ENCODE results near the gene MAP1LC3A. TPM values are rescaled to one million over a fixed set of nuclear protein-coding genes. Genes with fewer than 3 reads are reported as not detected.

Gene MAP1LC3A
- polyA plus RNA-seq (2013, experiment 1 of 2): 10.4 TPM
- polyA plus RNA-seq (2013, experiment 2 of 2): 10.7 TPM

DNA sequence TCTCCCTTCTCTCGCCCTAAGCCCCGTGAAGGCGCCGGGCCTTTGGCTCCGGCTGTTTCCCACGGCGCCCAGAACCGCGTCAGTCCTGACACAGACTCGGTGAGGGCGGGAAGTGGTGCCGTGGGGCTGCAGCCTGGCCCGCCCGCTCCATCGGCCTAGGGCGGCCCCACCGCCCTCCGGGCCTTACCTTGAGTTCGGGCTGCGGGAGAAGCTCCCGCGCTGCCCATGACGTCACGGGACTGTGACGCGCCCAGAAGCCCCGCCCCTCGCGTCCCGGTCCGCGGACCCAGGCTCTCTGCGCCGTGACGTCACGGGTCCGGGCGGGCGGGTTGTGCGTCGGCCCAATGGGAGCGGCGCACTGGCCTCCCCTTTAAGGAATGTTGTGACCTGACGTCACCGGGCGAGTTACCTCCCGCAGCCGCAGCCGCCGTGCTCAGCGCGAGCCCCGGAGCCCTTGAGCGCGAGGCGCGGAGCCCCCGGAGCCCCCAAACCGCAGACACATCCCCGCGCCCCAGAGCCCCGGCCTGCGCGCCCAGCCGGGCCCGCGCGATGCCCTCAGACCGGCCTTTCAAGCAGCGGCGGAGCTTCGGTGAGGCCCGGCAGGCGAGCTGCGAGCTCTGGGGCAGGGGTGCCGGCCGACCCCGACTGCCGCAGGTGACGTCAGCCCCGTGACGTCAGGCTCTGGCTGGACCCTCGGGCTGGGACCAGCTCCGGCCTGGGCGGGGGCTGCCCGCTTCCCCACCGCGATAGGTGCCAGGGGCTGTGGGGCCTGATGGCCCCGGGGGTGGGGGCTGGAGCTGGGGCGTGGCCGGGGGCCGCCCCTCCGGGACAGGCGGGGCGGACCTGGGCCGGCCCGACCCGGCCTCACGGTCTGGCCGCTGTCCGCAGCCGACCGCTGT is at the start of gene MAP1LC3A:
TSS of gene MAP1LC3A (plus strand) at position 399 of the 899 bp plus-strand sequence. CDS start at position 550, 151 bp downstream.
- Histone ChIP-seq H2AFZ (ENCODE audit: low read length) (no peak within 1 kb of the TSS), H3K36me3 (replicated peaks in 1 of 2; ENCODE audit: control insufficient read depth in 2 of 2, insufficient read depth in 2 of 2, low read length in 2 of 2) (peaks cover 1 to 30% of the 10 kb centered on the region in 2 donors), H3K23ac (ENCODE audit: low read depth, low read length, poor library complexity) (peak within 1 kb of the TSS; percentile 89), H3K4me2 (ENCODE audit: insufficient read depth, low read length, poor library complexity, severe bottlenecking) (peak within 1 kb of the TSS; percentile 77), H3K27me3 (ENCODE audit: control insufficient read depth in 3 of 3, insufficient read depth in 3 of 3, low read depth in 1 of 3, low read length in 3 of 3) (no peaks in the 10 kb centered on the region), H3K4ac (ENCODE audit: low read length) (no peak within 1 kb of the TSS), H3K27ac (replicated peaks; ENCODE audit: low read length) (no peak within 1 kb of the TSS), H3K14ac (ENCODE audit: low read length) (no peak within 1 kb of the TSS), H3K4me3 (ENCODE audit: low read length in 2 of 2) (peak within 1 kb of the TSS in 1 of 2 donors; percentile 84), H3K4me1 (ENCODE audit: control insufficient read depth in 2 of 2, insufficient read depth in 1 of 2, low read depth in 1 of 2, low read length in 2 of 2) (peaks cover 0 to 2% of the 10 kb centered on the region in 2 donors), H2BK12ac (ENCODE audit: low read length) (no peak within 1 kb of the TSS), H2BK120ac (ENCODE audit: low read depth, low read length) (no peak within 1 kb of the TSS), H3K18ac (ENCODE audit: low read length) (peak within 1 kb of the TSS; percentile 97), H2AK5ac (ENCODE audit: low read depth, low read length) (no peak within 1 kb of the TSS), H4K8ac (ENCODE audit: low read depth, low read length) (no peak within 1 kb of the TSS), H4K91ac (ENCODE audit: low read depth, low read length, poor library complexity) (no peak within 1 kb of the TSS), H3K9ac (ENCODE audit: low read depth, low read length, poor library complexity) (peak within 1 kb of the TSS; percentile 84), H3K9me3 (replicated peaks in 1 of 2; ENCODE audit: control insufficient read depth in 2 of 2, insufficient read depth in 1 of 2, low read depth in 1 of 2, low read length in 2 of 2) (no peaks in the 10 kb centered on the region), H2BK5ac (ENCODE audit: low read length) (no peak within 1 kb of the TSS), H2BK15ac (ENCODE audit: low read length) (no peak within 1 kb of the TSS), H3K79me1 (ENCODE audit: low read depth, low read length) (peaks cover 2% of the 10 kb centered on the region)
- peak; percentile 91 for DNase-seq (ENCODE audit: low spot score)
- WGBS, 2 donors (ENCODE audit: extremely low coverage in 2 of 2, insufficient read length in 2 of 2, insufficient replicate concordance in 1 of 2): no CpG with 5 or more reads among the region's 103 CpGs

DNA sequence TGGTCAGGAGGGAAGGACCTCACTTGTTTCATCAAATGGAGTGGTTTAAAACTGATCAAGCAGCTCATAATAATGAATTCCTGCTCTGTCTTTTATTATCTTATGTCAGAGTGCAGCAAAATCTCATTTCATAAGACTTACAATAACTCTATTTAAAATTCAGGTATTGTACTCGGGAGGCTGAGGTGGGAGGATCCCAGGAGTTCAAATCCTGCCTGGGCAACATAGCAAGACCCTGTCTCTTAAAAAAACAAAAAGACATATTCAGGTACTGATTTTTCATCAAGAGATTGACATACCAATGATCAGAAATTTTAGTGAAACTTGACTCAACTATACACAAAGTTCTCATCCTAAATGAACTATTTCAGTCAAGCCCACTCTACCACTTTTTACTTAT is 47.9 kb upstream of the MAP1LC3A start:
- H3K18ac ChIP-seq (ENCODE audit: low read length): no peak overlapping the region
- no peak overlapping the region for H3K4me3 ChIP-seq (ENCODE audit: low read length in 2 of 2)
- no peak overlapping the region for H4K91ac ChIP-seq (ENCODE audit: low read depth, low read length, poor library complexity)
- no peak overlapping the region for H2AFZ ChIP-seq (ENCODE audit: low read length)
- H4K8ac ChIP-seq (ENCODE audit: low read depth, low read length): no peak overlapping the region
- H3K27ac ChIP-seq (replicated peaks; ENCODE audit: low read length): no peak overlapping the region
- H3K79me1 ChIP-seq (ENCODE audit: low read depth, low read length): peaks cover 2% of the 10 kb centered on the region
- H3K9ac ChIP-seq (ENCODE audit: low read depth, low read length, poor library complexity): no peak overlapping the region
- H2AK5ac ChIP-seq (ENCODE audit: low read depth, low read length): no peak overlapping the region
- peaks cover 6 to 75% of the 10 kb centered on the region in 2 donors for H3K36me3 ChIP-seq (replicated peaks in 1 of 2; ENCODE audit: control insufficient read depth in 2 of 2, insufficient read depth in 2 of 2, low read length in 2 of 2)
- H3K27me3 ChIP-seq (ENCODE audit: control insufficient read depth in 3 of 3, insufficient read depth in 3 of 3, low read depth in 1 of 3, low read length in 3 of 3): no peaks in the 10 kb centered on the region
- no peak overlapping the region for H2BK5ac ChIP-seq (ENCODE audit: low read length)
- WGBS, 2 donors (ENCODE audit: extremely low coverage in 2 of 2, insufficient read length in 2 of 2, insufficient replicate concordance in 1 of 2): no CpG with 5 or more reads among the region's 1 CpG
- H2BK120ac ChIP-seq (ENCODE audit: low read depth, low read length): no peak overlapping the region
- H3K9me3 ChIP-seq (replicated peaks in 1 of 2; ENCODE audit: control insufficient read depth in 2 of 2, insufficient read depth in 1 of 2, low read depth in 1 of 2, low read length in 2 of 2): no peaks in the 10 kb centered on the region
- H3K14ac ChIP-seq (ENCODE audit: low read length): no peak overlapping the region
- no peak overlapping the region for H2BK12ac ChIP-seq (ENCODE audit: low read length)
- H3K4me1 ChIP-seq (ENCODE audit: control insufficient read depth in 2 of 2, insufficient read depth in 1 of 2, low read depth in 1 of 2, low read length in 2 of 2): peaks cover 0 to under 1% of the 10 kb centered on the region in 2 donors
- H3K4me2 ChIP-seq (ENCODE audit: insufficient read depth, low read length, poor library complexity, severe bottlenecking): no peak overlapping the region
- DNase-seq (ENCODE audit: low spot score): no peak
- H3K23ac ChIP-seq (ENCODE audit: low read depth, low read length, poor library complexity): no peak overlapping the region
- H3K4ac ChIP-seq (ENCODE audit: low read length): no peak overlapping the region
- no peak overlapping the region for H2BK15ac ChIP-seq (ENCODE audit: low read length)

GRCh38 chr20:34511891-34512265 is 46.6 kb upstream of the MAP1LC3A start:
- Histone ChIP-seq H3K36me3 (replicated peaks in 1 of 2; ENCODE audit: control insufficient read depth in 2 of 2, insufficient read depth in 2 of 2, low read length in 2 of 2) (peaks cover 6 to 62% of the 10 kb centered on the region in 2 donors), H3K4me1 (ENCODE audit: control insufficient read depth in 2 of 2, insufficient read depth in 1 of 2, low read depth in 1 of 2, low read length in 2 of 2) (peaks cover 0 to 2% of the 10 kb centered on the region in 2 donors), H3K18ac (ENCODE audit: low read length) (no peak overlapping the region), H3K4ac (ENCODE audit: low read length) (no peak overlapping the region), H3K4me2 (ENCODE audit: insufficient read depth, low read length, poor library complexity, severe bottlenecking) (no peak overlapping the region), H2AK5ac (ENCODE audit: low read depth, low read length) (no peak overlapping the region), H3K4me3 (ENCODE audit: low read length in 2 of 2) (no peak overlapping the region), H3K14ac (ENCODE audit: low read length) (no peak overlapping the region), H2BK5ac (ENCODE audit: low read length) (no peak overlapping the region), H4K8ac (ENCODE audit: low read depth, low read length) (no peak overlapping the region), H2BK15ac (ENCODE audit: low read length) (no peak overlapping the region), H3K23ac (ENCODE audit: low read depth, low read length, poor library complexity) (no peak overlapping the region), H3K27ac (replicated peaks; ENCODE audit: low read length) (no peak overlapping the region), H4K91ac (ENCODE audit: low read depth, low read length, poor library complexity) (no peak overlapping the region), H3K27me3 (ENCODE audit: control insufficient read depth in 3 of 3, insufficient read depth in 3 of 3, low read depth in 1 of 3, low read length in 3 of 3) (no peaks in the 10 kb centered on the region), H2BK120ac (ENCODE audit: low read depth, low read length) (no peak overlapping the region), H2AFZ (ENCODE audit: low read length) (no peak overlapping the region), H2BK12ac (ENCODE audit: low read length) (no peak overlapping the region), H3K79me1 (ENCODE audit: low read depth, low read length) (peaks cover 1% of the 10 kb centered on the region), H3K9ac (ENCODE audit: low read depth, low read length, poor library complexity) (no peak overlapping the region), H3K9me3 (replicated peaks in 1 of 2; ENCODE audit: control insufficient read depth in 2 of 2, insufficient read depth in 1 of 2, low read depth in 1 of 2, low read length in 2 of 2) (no peaks in the 10 kb centered on the region)
- WGBS, 2 donors (ENCODE audit: extremely low coverage in 2 of 2, insufficient read length in 2 of 2, insufficient replicate concordance in 1 of 2): no CpG with 5 or more reads among the region's 3 CpGs
- DNase-seq (ENCODE audit: low spot score): no peak

DNA sequence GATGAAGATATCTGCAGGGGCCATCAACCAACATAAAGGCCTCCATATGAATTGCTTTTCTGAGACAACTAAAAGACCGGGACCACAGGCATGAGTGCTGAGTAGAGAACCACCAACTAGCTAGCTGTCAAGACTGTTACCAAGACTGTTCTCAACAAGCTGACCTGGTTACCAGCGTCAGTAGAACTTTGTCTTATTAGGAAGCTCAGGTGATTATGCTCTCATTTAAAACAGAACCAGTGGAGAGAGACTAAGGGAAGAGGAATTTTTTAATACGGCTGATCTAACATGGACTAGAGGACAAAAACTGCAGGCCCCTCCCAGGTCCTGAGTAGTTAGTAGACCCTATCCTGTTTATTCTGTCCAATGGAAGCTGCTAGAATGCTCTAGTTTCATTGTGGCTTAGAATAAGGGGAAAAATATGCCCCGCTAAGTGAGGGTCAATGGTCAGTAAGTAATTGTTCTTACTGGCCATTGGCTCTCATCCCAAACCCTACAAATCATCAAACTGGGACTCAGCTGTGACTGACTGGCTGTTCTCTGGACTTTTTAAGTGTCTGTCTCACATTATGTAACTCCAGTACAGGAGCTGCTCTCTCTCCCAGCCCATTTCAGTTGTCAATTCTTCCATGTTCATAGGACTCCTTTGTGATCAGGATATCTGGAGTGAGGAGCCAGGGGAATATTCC is 46.1 kb upstream of the MAP1LC3A start:
- Histone ChIP-seq H3K9ac (ENCODE audit: low read depth, low read length, poor library complexity) (no peak overlapping the region), H3K79me1 (ENCODE audit: low read depth, low read length) (peaks cover 2% of the 10 kb centered on the region), H4K91ac (ENCODE audit: low read depth, low read length, poor library complexity) (no peak overlapping the region), H2AK5ac (ENCODE audit: low read depth, low read length) (no peak overlapping the region), H3K4me1 (ENCODE audit: control insufficient read depth in 2 of 2, insufficient read depth in 1 of 2, low read depth in 1 of 2, low read length in 2 of 2) (peaks cover 0 to 2% of the 10 kb centered on the region in 2 donors), H2BK120ac (ENCODE audit: low read depth, low read length) (no peak overlapping the region), H2BK5ac (ENCODE audit: low read length) (no peak overlapping the region), H3K36me3 (replicated peaks in 1 of 2; ENCODE audit: control insufficient read depth in 2 of 2, insufficient read depth in 2 of 2, low read length in 2 of 2) (peaks cover 6 to 57% of the 10 kb centered on the region in 2 donors), H2BK12ac (ENCODE audit: low read length) (no peak overlapping the region), H2AFZ (ENCODE audit: low read length) (no peak overlapping the region), H2BK15ac (ENCODE audit: low read length) (no peak overlapping the region), H3K27me3 (ENCODE audit: control insufficient read depth in 3 of 3, insufficient read depth in 3 of 3, low read depth in 1 of 3, low read length in 3 of 3) (no peaks in the 10 kb centered on the region), H3K18ac (ENCODE audit: low read length) (no peak overlapping the region), H3K9me3 (replicated peaks in 1 of 2; ENCODE audit: control insufficient read depth in 2 of 2, insufficient read depth in 1 of 2, low read depth in 1 of 2, low read length in 2 of 2) (no peaks in the 10 kb centered on the region), H3K4me2 (ENCODE audit: insufficient read depth, low read length, poor library complexity, severe bottlenecking) (no peak overlapping the region), H4K8ac (ENCODE audit: low read depth, low read length) (no peak overlapping the region), H3K14ac (ENCODE audit: low read length) (no peak overlapping the region), H3K4ac (ENCODE audit: low read length) (no peak overlapping the region), H3K4me3 (ENCODE audit: low read length in 2 of 2) (no peak overlapping the region), H3K23ac (ENCODE audit: low read depth, low read length, poor library complexity) (no peak overlapping the region), H3K27ac (replicated peaks; ENCODE audit: low read length) (no peak overlapping the region)
- WGBS, 2 donors (ENCODE audit: extremely low coverage in 2 of 2, insufficient read length in 2 of 2, insufficient replicate concordance in 1 of 2): no CpG with 5 or more reads among the region's 4 CpGs
- no peak for DNase-seq (ENCODE audit: low spot score)

All from neuronal stem cell (in vitro differentiated cells).